Caco-2 (cell line): ENCODE results near the gene FHIT. TPM values are rescaled to one million over a fixed set of nuclear protein-coding genes. Genes with fewer than 3 reads are reported as not detected.

ENCODE experiments used
- BruUV-seq: library from RNA; stranded (reverse); fragments of 400-500 nt; replicated peaks from 2 replicates; lab custom pipeline; 2021; lab: Mats Ljungman, UMichigan
- CTCF ChIA-PET: fragments of 300-600 bp; sonication (Branson Sonifier 250); formaldehyde crosslinking; loops from one replicate; lab custom pipeline; 2022; ENCODE audit warnings: antibody characterized with exemption; lab: Charles Lee
- POLR2A ChIA-PET: fragments of 300-600 bp; sonication (Branson Sonifier 250); formaldehyde crosslinking; loops from one replicate; lab custom pipeline; 2022; ENCODE audit warnings: antibody characterized with exemption; lab: Charles Lee
- DNase-seq, 2 experiments: peaks; one replicate each; pipeline versions ENCODE4 v3.0.0 to v3.0.0-alpha.2; 2020 to 2022
- H3K27me3 ChIP-seq: replicated peaks from 2 replicates; pipeline ENCODE4 v1.6.0; 2011; ENCODE audit warnings: low read length; ENCODE audit not compliant: control insufficient read depth, insufficient read depth
- H3K36me3 ChIP-seq: 2 replicates; pipeline ENCODE4 v1.5.1; 2011; ENCODE audit warnings: low read length; ENCODE audit not compliant: control insufficient read depth, insufficient read depth
- H3K4me1 ChIP-seq: fragments of 250-450 bp; sonication (Bioruptor Pico); 2 replicates; pipeline ENCODE4 v1.5.1; 2020; ENCODE audit warnings: mild to moderate bottlenecking
- H3K4me3 ChIP-seq: 2 replicates; pipeline ENCODE4 v1.5.1; 2011; ENCODE audit warnings: low read depth, mild to moderate bottlenecking, control low read depth, low read length
- H3K9me3 ChIP-seq: fragments of 250-450 bp; sonication (Bioruptor Pico); 2 replicates; pipeline ENCODE4 v1.5.1; 2020; ENCODE audit warnings: mild to moderate bottlenecking, moderate library complexity
- H3K27ac Mint-ChIP-seq: one replicate; pipeline ENCODE4 v1.8.0; 2022; ENCODE audit warnings: mixed read lengths; ENCODE audit not compliant: unreplicated experiment
- H3K27me3 Mint-ChIP-seq: one replicate; pipeline ENCODE4 v1.8.0; 2022; ENCODE audit warnings: mixed read lengths; ENCODE audit not compliant: insufficient read depth, unreplicated experiment
- H3K36me3 Mint-ChIP-seq: one replicate; pipeline ENCODE4 v1.8.0; 2022; ENCODE audit warnings: mild to moderate bottlenecking, mixed read lengths; ENCODE audit not compliant: insufficient read depth, unreplicated experiment
- H3K4me1 Mint-ChIP-seq: one replicate; pipeline ENCODE4 v1.8.0; 2022; ENCODE audit warnings: low read depth, mixed read lengths; ENCODE audit not compliant: unreplicated experiment
- H3K4me3 Mint-ChIP-seq: one replicate; pipeline ENCODE4 v1.8.0; 2022; ENCODE audit warnings: mild to moderate bottlenecking, moderate library complexity, mixed read lengths; ENCODE audit not compliant: unreplicated experiment
- H3K9me3 Mint-ChIP-seq: one replicate; pipeline ENCODE4 v1.8.0; 2022; ENCODE audit warnings: mixed read lengths; ENCODE audit not compliant: unreplicated experiment
- intact Hi-C: fragments of 100-400 bp; cut with micrococcal nuclease; formaldehyde crosslinking; loops from one replicate; pipeline ENCODE4 v1.10.0; 2022; ENCODE audit not compliant: unreplicated experiment
- total RNA-seq: library from RNA; stranded (reverse); gene quantifications from 2 replicates; pipeline ENCODE4 v1.2.3, GENCODE V29; 2022
- TF ChIP-seq, protein P1 (sequence below), 2 experiments: fragments of 200-600 bp in 1 of 2; IDR thresholded peaks; 1 replicate in 1 of 2; 2 replicates in 1 of 2; pipeline versions ENCODE4 v1.5.1 to v1.8.0; 2011 to 2022; ENCODE audit warnings: antibody characterized with exemption in 1 of 2, control low read depth in 1 of 2, inconsistent platforms in 1 of 2, low read depth in 1 of 2, low read length in 1 of 2, mild to moderate bottlenecking in 1 of 2, moderate library complexity in 1 of 2; ENCODE audit not compliant: insufficient read depth in 1 of 2, severe bottlenecking in 1 of 2, unreplicated experiment in 1 of 2

Gene FHIT
- total RNA-seq, 1 experiment from 2014 or later: 8.3 TPM

DNA sequence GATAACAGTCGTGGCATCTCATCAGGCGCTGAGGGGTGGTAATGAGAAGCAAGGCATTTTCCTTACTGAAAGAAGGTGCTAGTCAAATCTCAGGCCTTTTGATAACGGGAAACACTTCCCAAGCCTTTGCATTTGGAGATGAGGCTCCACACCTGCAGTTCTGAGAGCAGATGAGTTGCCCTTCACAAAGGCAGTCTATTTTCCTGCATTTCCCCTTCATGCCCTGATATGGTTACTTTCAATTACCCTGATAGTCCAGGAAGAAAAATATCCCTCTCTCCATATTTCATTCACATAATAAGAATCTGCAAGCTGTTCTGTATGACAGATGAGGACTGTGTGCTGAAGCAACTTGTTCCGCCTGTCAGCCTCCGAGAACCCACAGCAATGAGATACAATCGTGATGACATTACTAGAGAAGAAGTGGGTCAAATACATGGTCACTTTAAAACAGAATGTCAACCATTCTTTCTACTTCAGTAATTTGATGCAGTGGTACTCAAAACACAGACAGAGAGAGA lies 25.0 kb downstream of the FHIT start:
- BruUV-seq: no TSS peak
- no peak overlapping the region for H3K27ac Mint-ChIP-seq

GRCh38 chr3:61224823-61225222 lies 26.4 kb downstream of the FHIT start:
- no peaks in the 10 kb centered on the region for H3K27me3 ChIP-seq
- no TSS peak for BruUV-seq
- no peak for DNase-seq
- Mint-ChIP-seq H3K9me3 (no peaks in the 10 kb centered on the region), H3K27ac (no peak overlapping the region), H3K4me3 (no peak overlapping the region), H3K27me3 (no peaks in the 10 kb centered on the region), H3K4me1 (no peaks in the 10 kb centered on the region), H3K36me3 (no peaks in the 10 kb centered on the region)
- H3K4me1 ChIP-seq: no peaks in the 10 kb centered on the region
- POLR2A ChIA-PET: no interaction called here
- CTCF ChIA-PET: no interaction called here
- no peaks in the 10 kb centered on the region for H3K36me3 ChIP-seq
- H3K4me3 ChIP-seq: no peak overlapping the region
- intact Hi-C loops: no loop called here
- H3K9me3 ChIP-seq: no peaks in the 10 kb centered on the region
- TF ChIP-seq, protein P1, sequence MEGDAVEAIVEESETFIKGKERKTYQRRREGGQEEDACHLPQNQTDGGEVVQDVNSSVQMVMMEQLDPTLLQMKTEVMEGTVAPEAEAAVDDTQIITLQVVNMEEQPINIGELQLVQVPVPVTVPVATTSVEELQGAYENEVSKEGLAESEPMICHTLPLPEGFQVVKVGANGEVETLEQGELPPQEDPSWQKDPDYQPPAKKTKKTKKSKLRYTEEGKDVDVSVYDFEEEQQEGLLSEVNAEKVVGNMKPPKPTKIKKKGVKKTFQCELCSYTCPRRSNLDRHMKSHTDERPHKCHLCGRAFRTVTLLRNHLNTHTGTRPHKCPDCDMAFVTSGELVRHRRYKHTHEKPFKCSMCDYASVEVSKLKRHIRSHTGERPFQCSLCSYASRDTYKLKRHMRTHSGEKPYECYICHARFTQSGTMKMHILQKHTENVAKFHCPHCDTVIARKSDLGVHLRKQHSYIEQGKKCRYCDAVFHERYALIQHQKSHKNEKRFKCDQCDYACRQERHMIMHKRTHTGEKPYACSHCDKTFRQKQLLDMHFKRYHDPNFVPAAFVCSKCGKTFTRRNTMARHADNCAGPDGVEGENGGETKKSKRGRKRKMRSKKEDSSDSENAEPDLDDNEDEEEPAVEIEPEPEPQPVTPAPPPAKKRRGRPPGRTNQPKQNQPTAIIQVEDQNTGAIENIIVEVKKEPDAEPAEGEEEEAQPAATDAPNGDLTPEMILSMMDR (IDR thresholded peaks at IDR 0.05; ENCODE audit: insufficient read depth in 1 of 2, low read depth in 1 of 2, low read length in 1 of 2, severe bottlenecking in 1 of 2, unreplicated experiment in 1 of 2): no peak

More for the DNA sequence above, 25.0 kb downstream of the FHIT start:
- Mint-ChIP-seq H3K4me3 (no peak overlapping the region), H3K9me3 (no peaks in the 10 kb centered on the region), H3K36me3 (no peaks in the 10 kb centered on the region), H3K27me3 (no peaks in the 10 kb centered on the region), H3K4me1 (no peaks in the 10 kb centered on the region)
- ChIA-PET POLR2A (no interaction called here), CTCF (no interaction called here)
- no peaks in the 10 kb centered on the region for H3K4me1 ChIP-seq
- intact Hi-C loops: no loop called here
- no peaks in the 10 kb centered on the region for H3K27me3 ChIP-seq
- H3K9me3 ChIP-seq: no peaks in the 10 kb centered on the region
- no peak overlapping the region for H3K4me3 ChIP-seq
- no peaks in the 10 kb centered on the region for H3K36me3 ChIP-seq
- TF ChIP-seq, protein P1 (IDR thresholded peaks at IDR 0.05; ENCODE audit: insufficient read depth in 1 of 2, low read depth in 1 of 2, low read length in 1 of 2, severe bottlenecking in 1 of 2, unreplicated experiment in 1 of 2): no peak
- no peak for DNase-seq

DNA sequence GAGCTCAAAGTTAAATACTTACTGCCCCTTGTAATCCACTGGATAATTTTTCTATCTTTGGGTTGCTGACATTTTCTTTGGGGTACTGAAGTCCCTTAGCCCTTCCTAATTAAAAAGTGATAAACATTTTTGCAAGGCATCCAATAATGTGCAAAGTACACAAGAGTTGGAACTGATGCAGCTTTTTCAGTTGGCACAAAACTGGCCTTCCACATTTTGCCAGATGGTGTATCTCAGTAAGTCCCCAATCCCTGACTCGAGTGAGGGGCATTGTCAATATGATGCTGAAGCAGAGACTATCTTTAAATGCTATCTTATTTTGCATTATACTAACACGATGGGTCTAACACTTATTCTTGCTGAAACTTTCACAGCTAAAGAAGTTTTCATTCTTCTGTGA lies 27.8 kb downstream of the FHIT start:
- Mint-ChIP-seq H3K36me3 (no peaks in the 10 kb centered on the region), H3K9me3 (no peaks in the 10 kb centered on the region), H3K27me3 (no peaks in the 10 kb centered on the region), H3K4me3 (no peak overlapping the region), H3K27ac (no peak overlapping the region), H3K4me1 (peaks cover 2% of the 10 kb centered on the region)
- no TSS peak for BruUV-seq
- Histone ChIP-seq H3K4me1 (peaks cover 4% of the 10 kb centered on the region; the same call in 1 of the 2 replicates), H3K9me3 (no peaks in the 10 kb centered on the region), H3K27me3 (no peaks in the 10 kb centered on the region), H3K4me3 (no peak overlapping the region), H3K36me3 (no peaks in the 10 kb centered on the region)
- no peak for DNase-seq
- ChIA-PET POLR2A (no interaction called here), CTCF (no interaction called here)
- intact Hi-C loops: no loop called here
- TF ChIP-seq, protein P1 (IDR thresholded peaks at IDR 0.05; ENCODE audit: insufficient read depth in 1 of 2, low read depth in 1 of 2, low read length in 1 of 2, severe bottlenecking in 1 of 2, unreplicated experiment in 1 of 2): no peak
